MM.1S (cell line): Measurements from ENCODE around the gene PSMA8.

ENCODE experiments used
- DNase-seq: peaks from one replicate; pipeline ENCODE4 v3.0.0-alpha.2; 2015
- H2AFZ ChIP-seq: fragments of 300-600 bp; sonication (generic); 2 replicates; pipeline ENCODE4 v1.6.0; 2016; ENCODE audit warnings: antibody characterized with exemption, low read length
- H3F3A ChIP-seq: fragments of 300-600 bp; sonication (generic); 2 replicates; pipeline ENCODE4 v1.6.1; 2016; ENCODE audit warnings: mild to moderate bottlenecking, antibody characterized with exemption, low read length, moderate library complexity, mixed read lengths; ENCODE audit not compliant: insufficient read depth
- H3K27ac ChIP-seq: fragments of 300-600 bp; sonication (generic); 2 replicates; pipeline ENCODE4 v1.5.1; 2016; ENCODE audit warnings: mild to moderate bottlenecking, low read length
- H3K27me3 ChIP-seq: fragments of 300-600 bp; sonication (generic); replicated peaks from 2 replicates; pipeline ENCODE4 v1.6.0; 2016; ENCODE audit warnings: low read length; ENCODE audit not compliant: insufficient read depth
- H3K36me3 ChIP-seq: fragments of 300-600 bp; sonication (generic); replicated peaks from 2 replicates; pipeline ENCODE4 v1.6.1; 2016; ENCODE audit warnings: mild to moderate bottlenecking, low read length, mixed read lengths; ENCODE audit not compliant: insufficient read depth
- H3K4me1 ChIP-seq: fragments of 300-600 bp; sonication (generic); 2 replicates; pipeline ENCODE4 v1.6.1; 2016; ENCODE audit warnings: low read length, mixed read lengths
- H3K4me2 ChIP-seq: fragments of 300-600 bp; sonication (generic); 2 replicates; pipeline ENCODE4 v1.6.0; 2016; ENCODE audit warnings: low read depth, low read length
- H3K4me3 ChIP-seq: fragments of 300-600 bp; sonication (generic); 2 replicates; pipeline ENCODE4 v1.5.1; 2016; ENCODE audit warnings: low read length, mixed read lengths
- H3K79me2 ChIP-seq: fragments of 300-600 bp; sonication (generic); 2 replicates; pipeline ENCODE4 v1.6.1; 2016; ENCODE audit warnings: mixed run types, low read length, mixed read lengths
- H3K9ac ChIP-seq: fragments of 300-600 bp; sonication (generic); 2 replicates; pipeline ENCODE4 v1.6.1; 2016; ENCODE audit warnings: low read length, mixed read lengths
- H3K9me2 ChIP-seq: fragments of 300-600 bp; sonication (generic); replicated peaks from 2 replicates; pipeline ENCODE4 v1.6.1; 2016; ENCODE audit warnings: mild to moderate bottlenecking, low read length, mixed read lengths; ENCODE audit not compliant: insufficient read depth
- H3K9me3 ChIP-seq: fragments of 300-600 bp; sonication (generic); replicated peaks from 2 replicates; pipeline ENCODE4 v1.6.1; 2016; ENCODE audit warnings: mild to moderate bottlenecking, low read length, mixed read lengths; ENCODE audit not compliant: insufficient read depth
- H4K20me1 ChIP-seq: fragments of 300-600 bp; sonication (generic); 2 replicates; pipeline ENCODE4 v1.6.1; 2016; ENCODE audit warnings: mild to moderate bottlenecking, low read length, moderate library complexity, mixed read lengths; ENCODE audit not compliant: insufficient read depth
- CTCF ChIP-seq: fragments of 300-600 bp; sonication (generic); IDR thresholded peaks from 2 replicates; pipeline ENCODE4 v1.5.1; 2016; ENCODE audit warnings: antibody characterized with exemption, low read length, mixed read lengths
- EZH2 ChIP-seq: fragments of 300-600 bp; sonication (generic); optimal IDR thresholded peaks from 2 replicates; pipeline ENCODE3; 2017; ENCODE audit warnings: low read depth, mild to moderate bottlenecking, antibody characterized with exemption, low read length, mixed read lengths
- EZH2phosphoT487 ChIP-seq: fragments of 300-600 bp; sonication (generic); IDR thresholded peaks from 2 replicates; pipeline ENCODE4 v1.6.1; 2018; ENCODE audit warnings: antibody characterized with exemption, low read length

The PSMA8 gene

GRCh38 chr18:26183395-26184112, 49.9 kb downstream of the PSMA8 start:
- Histone ChIP-seq H3K9me3 (no peaks in the 10 kb centered on the region), H3K9ac (no peak overlapping the region), H4K20me1 (no peaks in the 10 kb centered on the region), H3K9me2 (no peaks in the 10 kb centered on the region), H3K4me3 (no peak overlapping the region), H3K27ac (peak overlapping the region; percentile 44; the same call in 1 of the 2 replicates), H2AFZ (peak overlapping the region; percentile 50), H3K27me3 (no peaks in the 10 kb centered on the region), H3K4me1 (peaks cover 47% of the 10 kb centered on the region), H3K4me2 (peak overlapping the region; percentile 46; the same call in 1 of the 2 replicates), H3F3A (peaks cover 38% of the 10 kb centered on the region), H3K36me3 (no peaks in the 10 kb centered on the region), H3K79me2 (no peaks in the 10 kb centered on the region)
- DNase-seq: peak; percentile 20
- TF ChIP-seq CTCF (no peak), EZH2phosphoT487 (no peak), EZH2 (no peak)

GRCh38 chr18:26185267-26185666, 51.6 kb downstream of the PSMA8 start:
- Histone ChIP-seq H3K4me2 (no peak overlapping the region), H3K4me1 (peaks cover 48% of the 10 kb centered on the region), H3K9ac (no peak overlapping the region), H3K79me2 (no peaks in the 10 kb centered on the region), H3K4me3 (no peak overlapping the region), H3K27ac (no peak overlapping the region), H2AFZ (no peak overlapping the region), H3F3A (peaks cover 38% of the 10 kb centered on the region), H3K9me2 (no peaks in the 10 kb centered on the region), H3K36me3 (no peaks in the 10 kb centered on the region), H3K27me3 (no peaks in the 10 kb centered on the region), H3K9me3 (no peaks in the 10 kb centered on the region), H4K20me1 (no peaks in the 10 kb centered on the region)
- DNase-seq: no peak
- TF ChIP-seq CTCF (peak; percentile 42), EZH2phosphoT487 (no peak)

GRCh38 chr18:26190506-26190905, 56.8 kb downstream of the PSMA8 start:
- peak overlapping the region; percentile 10 for H2AFZ ChIP-seq
- peak overlapping the region; percentile 73 for H3K4me2 ChIP-seq
- no peak for TF ChIP-seq EZH2
- no peaks in the 10 kb centered on the region for H3K9me2 ChIP-seq
- no peaks in the 10 kb centered on the region for H3K27me3 ChIP-seq
- H3K4me1 ChIP-seq: peaks cover 19% of the 10 kb centered on the region
- no peaks in the 10 kb centered on the region for H3K79me2 ChIP-seq
- peak overlapping the region; percentile 43; the same call in 1 of the 2 replicates for H3K4me3 ChIP-seq
- peak; percentile 90 for DNase-seq
- H4K20me1 ChIP-seq: no peaks in the 10 kb centered on the region
- H3K9me3 ChIP-seq: no peaks in the 10 kb centered on the region
- no peaks in the 10 kb centered on the region for H3K36me3 ChIP-seq
- H3F3A ChIP-seq: peaks cover 13% of the 10 kb centered on the region
- H3K27ac ChIP-seq: peak overlapping the region; percentile 70; the same call in 1 of the 2 replicates
- peak overlapping the region; percentile 51; the same call in 1 of the 2 replicates for H3K9ac ChIP-seq

DNA sequence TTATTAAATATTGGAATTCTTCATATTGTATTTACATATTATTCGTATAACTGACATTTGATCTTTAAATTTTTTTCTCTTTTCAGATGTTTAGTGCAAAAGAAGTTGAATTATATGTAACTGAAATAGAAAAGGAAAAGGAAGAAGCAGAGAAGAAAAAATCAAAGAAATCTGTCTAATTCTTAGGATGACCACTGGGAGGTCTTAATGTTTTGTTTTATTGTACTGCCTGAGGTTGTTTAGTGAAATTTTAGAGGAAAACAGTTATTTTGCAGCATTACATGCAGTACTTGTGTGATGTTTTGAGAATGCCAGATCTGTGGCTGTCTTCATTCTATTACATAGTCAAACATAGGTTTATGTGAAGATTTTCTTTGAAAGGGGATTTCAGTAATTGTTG, 58.6 kb downstream of the PSMA8 start:
- Histone ChIP-seq H3K4me2 (no peak overlapping the region), H3K27ac (no peak overlapping the region), H3K79me2 (no peaks in the 10 kb centered on the region), H3K36me3 (no peaks in the 10 kb centered on the region), H3K4me3 (no peak overlapping the region), H3K9me2 (no peaks in the 10 kb centered on the region), H3K4me1 (peaks cover 15% of the 10 kb centered on the region), H3K27me3 (no peaks in the 10 kb centered on the region), H4K20me1 (no peaks in the 10 kb centered on the region), H2AFZ (no peak overlapping the region), H3K9ac (no peak overlapping the region), H3F3A (peaks cover 10% of the 10 kb centered on the region), H3K9me3 (no peaks in the 10 kb centered on the region)
- no peak for DNase-seq
- TF ChIP-seq EZH2phosphoT487 (no peak), CTCF (no peak), EZH2 (no peak)
